Nephron (organoid): Measurements from ENCODE around the gene ANKHD1.

ENCODE experiments used
- H3K27ac Mint-ChIP-seq, 3 experiments: 2 replicates each; pipeline ENCODE4 v1.8.0; 2020; ENCODE audit warnings: mixed read lengths in 3 of 3, mild to moderate bottlenecking in 2 of 3, moderate library complexity in 1 of 3
- H3K27me3 Mint-ChIP-seq: 2 replicates; pipeline ENCODE4 v1.8.0; 2021; ENCODE audit warnings: low read depth, mild to moderate bottlenecking, moderate library complexity, mixed read lengths
- H3K36me3 Mint-ChIP-seq: 2 replicates; pipeline ENCODE4 v1.8.0; 2020; ENCODE audit warnings: low read depth, mixed read lengths
- H3K4me1 Mint-ChIP-seq: 2 replicates; pipeline ENCODE4 v1.8.0; 2020; ENCODE audit warnings: mixed read lengths
- H3K4me3 Mint-ChIP-seq, 3 experiments: 2 replicates each; pipeline ENCODE4 v1.8.0; 2020; ENCODE audit warnings: mild to moderate bottlenecking in 3 of 3, mixed read lengths in 3 of 3, moderate library complexity in 2 of 3
- H3K9me3 Mint-ChIP-seq: 2 replicates; pipeline ENCODE4 v1.8.0; 2020; ENCODE audit warnings: mixed read lengths
- TF ChIP-seq, protein P1 (sequence below), 3 experiments: fragments of 200-600 bp; sonication (generic); IDR thresholded peaks; one replicate each; pipeline ENCODE4 v1.5.0; 2021; ENCODE audit warnings: antibody characterized with exemption in 3 of 3; ENCODE audit not compliant: unreplicated experiment in 3 of 3

Gene ANKHD1

DNA sequence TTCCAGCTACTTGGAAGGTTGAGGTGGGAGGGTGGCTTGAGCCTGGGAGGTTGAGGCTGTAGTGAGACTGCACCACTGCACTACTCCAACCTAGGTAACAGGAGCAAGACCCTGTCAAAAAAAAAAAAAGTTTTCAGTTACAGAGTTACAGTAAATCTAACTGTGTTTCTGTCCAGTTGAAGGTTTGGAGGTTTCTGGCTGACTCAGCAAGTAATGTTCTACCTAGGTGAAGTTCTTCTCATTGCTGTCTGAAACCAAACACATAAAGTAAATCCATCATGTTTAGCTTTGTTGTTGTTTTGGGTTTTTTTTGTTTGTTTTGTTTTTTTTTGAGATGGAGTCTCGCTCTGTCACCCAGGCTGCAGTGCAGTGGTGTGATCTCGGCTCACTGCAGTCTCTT is 7.9 kb upstream of the ANKHD1 start:
- Mint-ChIP-seq H3K4me3 (no peak overlapping the region), H3K27ac (no peak overlapping the region), H3K9me3 (no peaks in the 10 kb centered on the region), H3K4me1 (no peaks in the 10 kb centered on the region), H3K27me3 (no peaks in the 10 kb centered on the region), H3K36me3 (no peaks in the 10 kb centered on the region)
- TF ChIP-seq, protein P1, sequence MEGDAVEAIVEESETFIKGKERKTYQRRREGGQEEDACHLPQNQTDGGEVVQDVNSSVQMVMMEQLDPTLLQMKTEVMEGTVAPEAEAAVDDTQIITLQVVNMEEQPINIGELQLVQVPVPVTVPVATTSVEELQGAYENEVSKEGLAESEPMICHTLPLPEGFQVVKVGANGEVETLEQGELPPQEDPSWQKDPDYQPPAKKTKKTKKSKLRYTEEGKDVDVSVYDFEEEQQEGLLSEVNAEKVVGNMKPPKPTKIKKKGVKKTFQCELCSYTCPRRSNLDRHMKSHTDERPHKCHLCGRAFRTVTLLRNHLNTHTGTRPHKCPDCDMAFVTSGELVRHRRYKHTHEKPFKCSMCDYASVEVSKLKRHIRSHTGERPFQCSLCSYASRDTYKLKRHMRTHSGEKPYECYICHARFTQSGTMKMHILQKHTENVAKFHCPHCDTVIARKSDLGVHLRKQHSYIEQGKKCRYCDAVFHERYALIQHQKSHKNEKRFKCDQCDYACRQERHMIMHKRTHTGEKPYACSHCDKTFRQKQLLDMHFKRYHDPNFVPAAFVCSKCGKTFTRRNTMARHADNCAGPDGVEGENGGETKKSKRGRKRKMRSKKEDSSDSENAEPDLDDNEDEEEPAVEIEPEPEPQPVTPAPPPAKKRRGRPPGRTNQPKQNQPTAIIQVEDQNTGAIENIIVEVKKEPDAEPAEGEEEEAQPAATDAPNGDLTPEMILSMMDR (IDR thresholded peaks at IDR 0.05; ENCODE audit: unreplicated experiment in 3 of 3), result no peak

DNA sequence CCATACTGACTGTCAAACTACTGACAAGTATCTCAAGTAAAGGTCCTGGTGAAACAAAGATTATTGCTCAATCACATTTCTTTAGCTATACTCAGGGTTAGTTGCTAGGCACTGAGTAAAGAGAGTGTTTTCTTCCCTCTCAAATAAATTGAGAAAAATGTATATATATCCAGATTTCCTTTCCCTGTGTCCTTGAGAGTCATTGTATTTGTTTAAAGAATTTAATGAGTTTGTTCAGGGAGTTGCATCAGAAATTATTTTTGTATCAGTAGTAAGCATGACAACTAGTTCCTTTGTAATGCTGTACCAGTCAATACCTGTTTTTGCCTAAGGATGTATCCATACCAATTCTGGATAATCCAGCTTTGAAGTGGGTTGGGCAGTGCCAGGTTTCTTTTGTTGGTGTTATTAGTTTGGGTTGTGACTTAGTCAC is 3.2 kb upstream of the ANKHD1 start:
- no peak overlapping the region for H3K4me3 Mint-ChIP-seq
- peaks cover 8% of the 10 kb centered on the region for H3K4me1 Mint-ChIP-seq
- TF ChIP-seq, protein P1 (IDR thresholded peaks at IDR 0.05; ENCODE audit: unreplicated experiment in 3 of 3), result no peak
- no peak overlapping the region for H3K27ac Mint-ChIP-seq
- no peaks in the 10 kb centered on the region for H3K27me3 Mint-ChIP-seq
- H3K36me3 Mint-ChIP-seq, result no peaks in the 10 kb centered on the region
- no peaks in the 10 kb centered on the region for H3K9me3 Mint-ChIP-seq

- Mint-ChIP-seq H3K27ac (peak overlapping the region in 2 of 3 experiments; percentile 86 to 89), H3K36me3 (peaks cover 11% of the 10 kb centered on the region), H3K9me3 (no peaks in the 10 kb centered on the region), H3K27me3 (no peaks in the 10 kb centered on the region), H3K4me1 (peaks cover 22% of the 10 kb centered on the region), H3K4me3 (no peak overlapping the region)
- TF ChIP-seq, protein P1 (IDR thresholded peaks at IDR 0.05; ENCODE audit: unreplicated experiment in 3 of 3), result no peak
Measured at GRCh38 chr5:140399979-140400729, 1.5 kb upstream of the ANKHD1 start.

- TF ChIP-seq, protein P1 (IDR thresholded peaks at IDR 0.05; ENCODE audit: unreplicated experiment in 3 of 3), result no peak
- H3K27ac Mint-ChIP-seq, result peak overlapping the region in 2 of 3 experiments; percentile 86 to 89
- no peak overlapping the region for H3K4me3 Mint-ChIP-seq
- H3K36me3 Mint-ChIP-seq, result peaks cover 12% of the 10 kb centered on the region
- no peaks in the 10 kb centered on the region for H3K9me3 Mint-ChIP-seq
- peaks cover 24% of the 10 kb centered on the region for H3K4me1 Mint-ChIP-seq
- no peaks in the 10 kb centered on the region for H3K27me3 Mint-ChIP-seq
Measured at GRCh38 chr5:140400730-140401361, 787 bp upstream of the ANKHD1 start.

GRCh38 chr5:140402258-140403074 is 833 bp downstream of the ANKHD1 start:
- H3K4me1 Mint-ChIP-seq, result peaks cover 24% of the 10 kb centered on the region
- peaks cover 17% of the 10 kb centered on the region for H3K36me3 Mint-ChIP-seq
- TF ChIP-seq, protein P1 (IDR thresholded peaks at IDR 0.05; ENCODE audit: unreplicated experiment in 3 of 3), result no peak
- no peak overlapping the region for H3K4me3 Mint-ChIP-seq
- H3K9me3 Mint-ChIP-seq, result no peaks in the 10 kb centered on the region
- peak overlapping the region in 1 of 3 experiments; percentile 85 for H3K27ac Mint-ChIP-seq
- no peaks in the 10 kb centered on the region for H3K27me3 Mint-ChIP-seq
